Lower leg skin (tissue), 4 donors: ENCODE measurements around the gene B3GALT5. TPM values are rescaled to one million over a fixed set of nuclear protein-coding genes. Genes with fewer than 3 reads are reported as not detected.

Experiments
- DNase-seq, 2 donors: peaks; one replicate each; pipeline ENCODE4 v3.0.0-alpha.2; 2019; ENCODE audit warnings: low spot score in 2 of 2
- H3K4me3 ChIP-seq: fragments of 200-600 bp; sonication (generic); 2 replicates; pipeline ENCODE4 v1.5.1; 2017; ENCODE audit warnings: mild to moderate bottlenecking, low read depth; ENCODE audit not compliant: poor library complexity, severe bottlenecking
- POLR2A ChIP-seq, 2 donors: fragments of 450-650 bp; IDR thresholded peaks; one replicate each; pipeline ENCODE4 v1.6.1; 2016 to 2017; ENCODE audit warnings: antibody characterized with exemption in 2 of 2, mild to moderate bottlenecking in 1 of 2, moderate library complexity in 1 of 2
- WGBS, 2 donors: methylation state at CpG; one replicate each; pipeline ENCODE4 v1.1.5; 2018; 5-methylcytosine and 5-hydroxymethylcytosine counted together
- intact Hi-C: fragments of 100-400 bp; cut with DNase I; formaldehyde crosslinking; loops from one replicate; pipeline ENCODE4 v1.15.0; 2023; ENCODE audit warnings: low total_unique reads
- total RNA-seq, 4 donors: library from RNA; depleted of rRNA; stranded (reverse); fragments of >200 nt; gene quantifications; one replicate each; pipeline ENCODE4 v1.1.0, GENCODE V29; 2016
- TF ChIP-seq, protein P1 (sequence below), 3 donors: fragments of 450-650 bp; IDR thresholded peaks; one replicate each; pipeline ENCODE4 v1.5.1; 2016; ENCODE audit warnings: antibody characterized with exemption in 3 of 3, mild to moderate bottlenecking in 3 of 3, moderate library complexity in 2 of 3

The B3GALT5 gene
- total RNA-seq, 4 donors from 2014 or later, result 0.89 to 7.6 (median 4.1) TPM

DNA sequence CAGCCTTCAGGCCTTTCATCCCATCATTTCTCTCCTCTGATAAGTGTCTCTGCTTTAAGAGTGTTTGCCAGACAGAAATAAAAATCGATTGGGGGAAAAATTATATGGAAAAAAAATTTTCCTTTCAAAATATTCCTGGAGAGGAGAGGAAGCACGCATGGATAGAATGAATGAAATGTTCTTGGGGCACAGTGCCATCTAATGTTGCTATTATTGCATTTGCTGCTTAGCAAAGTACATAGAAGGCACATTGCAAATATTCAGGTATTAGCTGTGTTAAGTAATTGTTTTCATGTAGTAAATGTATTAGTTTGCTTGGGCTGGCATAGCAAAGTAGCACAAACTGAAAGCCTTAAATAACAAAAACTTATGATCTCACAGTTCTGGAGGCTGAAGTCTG lies 18.1 kb downstream of the B3GALT5 start:
- WGBS, 2 donors, result 28 to 31% methylated on average over 2 of the region's 2 CpGs
- no peak for DNase-seq
- no peak overlapping the region for H3K4me3 ChIP-seq
- TF ChIP-seq POLR2A (IDR thresholded peaks at IDR 0.05), result no peak
- TF ChIP-seq, protein P1, sequence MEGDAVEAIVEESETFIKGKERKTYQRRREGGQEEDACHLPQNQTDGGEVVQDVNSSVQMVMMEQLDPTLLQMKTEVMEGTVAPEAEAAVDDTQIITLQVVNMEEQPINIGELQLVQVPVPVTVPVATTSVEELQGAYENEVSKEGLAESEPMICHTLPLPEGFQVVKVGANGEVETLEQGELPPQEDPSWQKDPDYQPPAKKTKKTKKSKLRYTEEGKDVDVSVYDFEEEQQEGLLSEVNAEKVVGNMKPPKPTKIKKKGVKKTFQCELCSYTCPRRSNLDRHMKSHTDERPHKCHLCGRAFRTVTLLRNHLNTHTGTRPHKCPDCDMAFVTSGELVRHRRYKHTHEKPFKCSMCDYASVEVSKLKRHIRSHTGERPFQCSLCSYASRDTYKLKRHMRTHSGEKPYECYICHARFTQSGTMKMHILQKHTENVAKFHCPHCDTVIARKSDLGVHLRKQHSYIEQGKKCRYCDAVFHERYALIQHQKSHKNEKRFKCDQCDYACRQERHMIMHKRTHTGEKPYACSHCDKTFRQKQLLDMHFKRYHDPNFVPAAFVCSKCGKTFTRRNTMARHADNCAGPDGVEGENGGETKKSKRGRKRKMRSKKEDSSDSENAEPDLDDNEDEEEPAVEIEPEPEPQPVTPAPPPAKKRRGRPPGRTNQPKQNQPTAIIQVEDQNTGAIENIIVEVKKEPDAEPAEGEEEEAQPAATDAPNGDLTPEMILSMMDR (IDR thresholded peaks at IDR 0.05), result no peak
- intact Hi-C loops, result loop anchor here (2.0 kb wide), 1 partner anchor 34 kb away; no protein-coding TSS in a partner anchor

- TF ChIP-seq, protein P1 (IDR thresholded peaks at IDR 0.05), result no peak
- no peak for TF ChIP-seq POLR2A (IDR thresholded peaks at IDR 0.05)
- DNase-seq, result no peak
- H3K4me3 ChIP-seq, result no peak overlapping the region
- intact Hi-C loops, result loop anchor here (2.0 kb wide), 1 partner anchor 33 kb away; no protein-coding TSS in a partner anchor
- WGBS, 2 donors, result 91 to 92% methylated on average over 10 of the region's 10 CpGs
These were observed 19.3 kb downstream of the B3GALT5 start for GRCh38 chr21:39631842-39632562.

DNA sequence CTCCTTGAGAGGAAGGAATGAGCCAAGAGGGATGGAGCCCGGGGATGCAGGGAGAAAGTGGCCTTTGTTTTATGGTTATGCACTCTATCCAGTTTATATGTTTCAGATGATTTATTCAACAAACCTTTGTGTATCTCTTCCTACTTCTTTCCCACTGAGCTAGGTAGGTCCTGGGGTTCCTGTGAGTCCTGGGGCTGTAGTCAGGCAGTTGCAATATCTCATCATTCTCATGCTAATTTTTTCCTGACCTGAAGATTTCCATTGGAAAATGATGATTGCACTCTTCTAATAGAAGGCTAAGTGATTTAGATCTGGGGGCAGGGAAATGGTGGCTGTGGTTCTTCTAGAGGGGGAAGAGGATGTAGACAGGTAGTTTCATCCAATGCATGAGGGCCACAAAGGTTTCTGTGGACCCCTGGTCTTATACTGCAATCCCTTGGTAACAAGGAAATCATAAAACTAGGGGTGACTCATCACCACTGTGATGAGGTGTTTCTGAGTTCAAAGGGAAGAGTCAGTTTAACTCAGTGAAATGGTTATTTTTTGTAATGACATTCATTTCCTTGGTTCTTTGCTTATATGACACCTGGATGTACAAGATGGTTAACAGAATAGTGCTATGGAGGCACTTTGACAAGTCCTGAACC lies 20.2 kb downstream of the B3GALT5 start:
- TF ChIP-seq, protein P1 (IDR thresholded peaks at IDR 0.05), result no peak
- 75 to 92% methylated on average over 1 of the region's 1 CpG for WGBS, 2 donors
- intact Hi-C loops, result no loop called here
- no peak overlapping the region for H3K4me3 ChIP-seq
- DNase-seq, result no peak

GRCh38 chr21:39633770-39634181 lies 21.0 kb downstream of the B3GALT5 start:
- intact Hi-C loops, result no loop called here
- H3K4me3 ChIP-seq, result no peak overlapping the region
- TF ChIP-seq, protein P1 (IDR thresholded peaks at IDR 0.05), result no peak
- no peak for TF ChIP-seq POLR2A (IDR thresholded peaks at IDR 0.05)
- no peak for DNase-seq
- WGBS, 2 donors, result 70 to 72% methylated on average over 5 of the region's 5 CpGs

- H3K4me3 ChIP-seq, result no peak overlapping the region
- intact Hi-C loops, result no loop called here
- TF ChIP-seq POLR2A (IDR thresholded peaks at IDR 0.05), result no peak
- TF ChIP-seq, protein P1 (IDR thresholded peaks at IDR 0.05), result no peak
- 83 to 87% methylated on average over 10 of the region's 10 CpGs for WGBS, 2 donors
- DNase-seq, result no peak
These were observed 21.8 kb downstream of the B3GALT5 start for GRCh38 chr21:39634507-39634906.
